ENCODE measurements around the gene SRBD1.

DNA sequence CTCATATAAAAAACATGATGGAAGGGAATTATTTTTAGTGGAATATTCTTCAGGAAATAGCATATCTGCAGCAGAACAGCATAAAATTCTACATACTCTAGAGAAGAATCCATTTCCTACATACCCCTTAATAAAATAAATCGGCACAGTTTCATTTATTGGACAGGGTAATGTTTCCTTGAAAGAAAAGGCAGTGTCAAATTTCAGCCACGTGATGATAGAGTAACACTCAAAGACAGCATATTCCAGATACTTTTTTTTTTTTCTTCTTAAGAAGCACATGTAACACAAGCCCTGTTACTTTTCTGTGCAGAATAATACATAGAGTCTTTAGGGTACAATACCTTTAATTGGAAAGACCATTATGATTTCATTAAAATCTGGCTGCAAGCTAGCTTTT lies 204.4 kb downstream of the SRBD1 start:
- TF ChIP-seq, protein P1, sequence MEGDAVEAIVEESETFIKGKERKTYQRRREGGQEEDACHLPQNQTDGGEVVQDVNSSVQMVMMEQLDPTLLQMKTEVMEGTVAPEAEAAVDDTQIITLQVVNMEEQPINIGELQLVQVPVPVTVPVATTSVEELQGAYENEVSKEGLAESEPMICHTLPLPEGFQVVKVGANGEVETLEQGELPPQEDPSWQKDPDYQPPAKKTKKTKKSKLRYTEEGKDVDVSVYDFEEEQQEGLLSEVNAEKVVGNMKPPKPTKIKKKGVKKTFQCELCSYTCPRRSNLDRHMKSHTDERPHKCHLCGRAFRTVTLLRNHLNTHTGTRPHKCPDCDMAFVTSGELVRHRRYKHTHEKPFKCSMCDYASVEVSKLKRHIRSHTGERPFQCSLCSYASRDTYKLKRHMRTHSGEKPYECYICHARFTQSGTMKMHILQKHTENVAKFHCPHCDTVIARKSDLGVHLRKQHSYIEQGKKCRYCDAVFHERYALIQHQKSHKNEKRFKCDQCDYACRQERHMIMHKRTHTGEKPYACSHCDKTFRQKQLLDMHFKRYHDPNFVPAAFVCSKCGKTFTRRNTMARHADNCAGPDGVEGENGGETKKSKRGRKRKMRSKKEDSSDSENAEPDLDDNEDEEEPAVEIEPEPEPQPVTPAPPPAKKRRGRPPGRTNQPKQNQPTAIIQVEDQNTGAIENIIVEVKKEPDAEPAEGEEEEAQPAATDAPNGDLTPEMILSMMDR (IDR thresholded peaks at IDR 0.05; ENCODE audit: low read length) = no peak
- no peak for TF ChIP-seq EZH2 (optimal IDR thresholded peaks at IDR 0.05; ENCODE audit: low read depth, low read length)

Data from MM.1S (cell line).